GM12865 (cell line): ENCODE measurements around the gene UNC5A.

Experiments used
- DNase-seq: peaks from one replicate; pipeline ENCODE4 v3.0.0; 2010; ENCODE audit warnings: low read depth
- H3K4me3 ChIP-seq: 2 replicates; pipeline ENCODE4 v1.5.1; 2011; ENCODE audit warnings: mild to moderate bottlenecking, low read depth, low read length, control low read depth
- TF ChIP-seq, protein P1 (sequence below): IDR thresholded peaks from 2 replicates; pipeline ENCODE4 v1.5.1; 2011; ENCODE audit warnings: low read length, control low read depth, low read depth, inconsistent platforms; ENCODE audit not compliant: insufficient read depth; ENCODE audit errors: missing control alignments

The UNC5A gene

DNA sequence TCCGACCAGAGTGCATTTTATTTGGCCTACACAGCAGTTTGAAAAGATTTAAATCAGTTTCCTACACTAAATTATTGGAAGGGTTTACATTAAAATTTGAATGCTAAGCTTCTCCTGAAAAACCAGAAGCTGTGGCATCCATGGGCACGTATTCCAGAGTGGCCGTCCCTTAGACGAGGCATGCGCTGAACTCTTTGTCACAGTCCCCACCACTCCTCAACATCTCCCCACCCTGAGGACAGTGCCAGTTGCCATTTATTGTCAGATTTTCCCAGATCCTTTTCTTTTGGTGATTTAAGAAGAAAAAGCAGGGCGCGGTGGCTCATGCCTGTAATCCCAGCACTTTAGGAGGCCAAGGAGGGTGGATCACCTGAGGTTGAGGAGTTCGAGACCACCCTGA is 39.9 kb upstream of the UNC5A start:
- TF ChIP-seq, protein P1, sequence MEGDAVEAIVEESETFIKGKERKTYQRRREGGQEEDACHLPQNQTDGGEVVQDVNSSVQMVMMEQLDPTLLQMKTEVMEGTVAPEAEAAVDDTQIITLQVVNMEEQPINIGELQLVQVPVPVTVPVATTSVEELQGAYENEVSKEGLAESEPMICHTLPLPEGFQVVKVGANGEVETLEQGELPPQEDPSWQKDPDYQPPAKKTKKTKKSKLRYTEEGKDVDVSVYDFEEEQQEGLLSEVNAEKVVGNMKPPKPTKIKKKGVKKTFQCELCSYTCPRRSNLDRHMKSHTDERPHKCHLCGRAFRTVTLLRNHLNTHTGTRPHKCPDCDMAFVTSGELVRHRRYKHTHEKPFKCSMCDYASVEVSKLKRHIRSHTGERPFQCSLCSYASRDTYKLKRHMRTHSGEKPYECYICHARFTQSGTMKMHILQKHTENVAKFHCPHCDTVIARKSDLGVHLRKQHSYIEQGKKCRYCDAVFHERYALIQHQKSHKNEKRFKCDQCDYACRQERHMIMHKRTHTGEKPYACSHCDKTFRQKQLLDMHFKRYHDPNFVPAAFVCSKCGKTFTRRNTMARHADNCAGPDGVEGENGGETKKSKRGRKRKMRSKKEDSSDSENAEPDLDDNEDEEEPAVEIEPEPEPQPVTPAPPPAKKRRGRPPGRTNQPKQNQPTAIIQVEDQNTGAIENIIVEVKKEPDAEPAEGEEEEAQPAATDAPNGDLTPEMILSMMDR, result no peak
- DNase-seq, result no peak
- no peak overlapping the region for H3K4me3 ChIP-seq

DNA sequence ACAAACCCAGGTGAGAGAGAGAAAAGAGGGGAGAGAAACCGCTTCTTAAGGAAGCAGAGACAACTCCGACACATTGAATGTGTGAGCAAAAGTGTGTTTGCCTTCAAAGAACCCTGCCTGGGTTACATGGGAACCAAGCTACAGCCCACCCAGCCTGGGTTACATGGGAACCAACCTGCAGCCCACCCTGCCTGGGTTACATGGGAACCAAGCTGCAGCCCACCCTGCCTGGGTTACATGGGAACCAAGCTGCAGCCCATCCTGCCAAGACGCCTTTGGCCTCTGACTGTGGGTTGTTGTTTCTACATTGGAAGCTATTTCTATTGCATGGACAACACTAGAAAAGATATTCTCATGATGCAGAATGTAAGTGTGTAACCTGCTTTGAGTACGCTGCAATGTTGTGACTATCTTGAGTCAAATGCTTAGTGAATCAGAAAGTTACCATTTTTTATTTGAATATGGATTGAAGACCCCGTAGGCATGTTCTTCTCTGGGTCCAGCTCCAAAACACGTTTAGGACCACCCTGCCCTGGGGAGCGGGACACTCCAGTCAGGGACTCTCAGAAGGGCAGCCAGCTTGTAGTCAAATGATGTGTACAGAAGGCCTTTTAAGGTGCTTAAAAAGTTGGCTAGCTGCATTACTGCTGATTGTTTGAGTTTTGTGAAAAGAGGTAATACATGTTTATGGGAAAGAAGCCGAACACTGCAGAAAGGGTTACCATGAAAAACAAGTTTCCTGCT is 39.1 kb upstream of the UNC5A start:
- TF ChIP-seq, protein P1, result no peak
- H3K4me3 ChIP-seq, result no peak overlapping the region
- no peak for DNase-seq

DNA sequence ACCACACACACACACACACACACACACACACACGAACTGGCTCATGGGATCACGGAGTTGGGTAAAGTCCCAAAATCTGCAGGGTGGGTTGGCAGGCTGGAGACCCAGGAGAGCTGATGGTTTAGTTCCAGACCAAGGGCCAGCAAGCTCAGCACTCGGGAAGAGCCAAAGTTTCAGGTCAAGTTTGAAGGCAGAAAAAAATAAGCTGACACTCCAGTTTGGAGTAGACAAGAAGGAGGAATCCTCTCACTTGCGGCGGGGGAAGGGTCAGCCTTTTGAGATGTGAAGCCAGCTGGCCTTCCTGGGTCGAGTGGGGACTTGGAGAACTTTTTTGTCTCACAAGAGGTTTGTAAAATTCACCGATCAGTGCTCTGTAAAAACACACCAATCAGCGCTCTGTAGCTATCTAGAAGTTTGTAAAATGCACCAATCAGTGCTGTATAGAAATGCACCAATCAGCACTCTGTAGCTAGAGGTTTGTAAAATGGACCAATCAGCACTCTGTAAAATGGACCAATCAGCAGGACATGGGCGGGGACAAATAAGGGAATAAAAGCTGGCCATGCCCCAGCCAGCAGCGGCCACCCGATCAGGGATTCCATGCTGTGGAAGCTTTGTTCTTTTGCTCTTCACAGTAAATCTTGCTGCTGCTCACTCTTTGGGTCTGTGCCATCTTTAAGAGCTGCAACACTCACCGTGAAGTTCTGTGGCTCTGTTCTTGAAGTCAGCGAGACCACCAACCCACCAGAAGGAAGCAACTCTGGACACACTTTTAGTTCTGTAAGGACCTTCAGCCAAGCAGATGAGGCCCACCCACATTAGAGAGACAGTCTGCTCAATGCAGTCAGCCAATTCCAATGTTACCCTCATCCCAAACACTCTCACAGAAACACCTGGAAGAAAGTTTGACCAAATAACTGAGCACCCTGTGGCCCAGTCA is 37.8 kb upstream of the UNC5A start:
- no peak for DNase-seq
- no peak overlapping the region for H3K4me3 ChIP-seq
- TF ChIP-seq, protein P1, result no peak

DNA sequence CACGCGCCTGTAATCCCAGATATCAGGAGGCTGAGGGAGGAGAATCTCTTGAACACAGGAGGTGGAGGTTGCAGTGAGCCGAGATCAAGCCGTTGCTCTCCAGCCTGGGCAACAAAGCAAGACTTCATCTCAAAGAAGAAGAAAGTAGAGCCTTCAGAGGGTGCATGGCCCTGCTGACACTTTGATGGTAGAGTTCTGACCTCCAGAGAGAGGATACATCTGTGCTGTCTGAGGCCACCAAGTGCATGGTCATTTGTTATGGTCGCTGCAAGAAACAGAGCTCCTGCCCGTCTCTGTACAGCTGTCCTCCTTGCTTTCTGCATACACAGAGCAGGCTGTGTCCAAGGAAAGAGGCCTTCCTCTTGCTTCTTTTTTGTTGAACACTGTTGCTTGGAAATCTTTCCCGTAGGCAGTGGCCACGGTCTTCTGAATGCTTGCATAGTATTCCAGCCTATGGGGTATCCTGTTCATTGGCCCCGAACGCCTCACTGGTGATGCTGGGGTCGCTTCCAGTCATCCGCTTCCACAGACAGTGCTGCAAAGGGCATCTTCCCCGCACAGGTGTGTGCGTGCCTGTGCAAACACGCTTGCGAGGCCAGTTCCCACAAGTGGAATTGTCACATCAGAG is 36.8 kb upstream of the UNC5A start:
- H3K4me3 ChIP-seq, result no peak overlapping the region
- no peak for DNase-seq
- TF ChIP-seq, protein P1, result no peak

DNA sequence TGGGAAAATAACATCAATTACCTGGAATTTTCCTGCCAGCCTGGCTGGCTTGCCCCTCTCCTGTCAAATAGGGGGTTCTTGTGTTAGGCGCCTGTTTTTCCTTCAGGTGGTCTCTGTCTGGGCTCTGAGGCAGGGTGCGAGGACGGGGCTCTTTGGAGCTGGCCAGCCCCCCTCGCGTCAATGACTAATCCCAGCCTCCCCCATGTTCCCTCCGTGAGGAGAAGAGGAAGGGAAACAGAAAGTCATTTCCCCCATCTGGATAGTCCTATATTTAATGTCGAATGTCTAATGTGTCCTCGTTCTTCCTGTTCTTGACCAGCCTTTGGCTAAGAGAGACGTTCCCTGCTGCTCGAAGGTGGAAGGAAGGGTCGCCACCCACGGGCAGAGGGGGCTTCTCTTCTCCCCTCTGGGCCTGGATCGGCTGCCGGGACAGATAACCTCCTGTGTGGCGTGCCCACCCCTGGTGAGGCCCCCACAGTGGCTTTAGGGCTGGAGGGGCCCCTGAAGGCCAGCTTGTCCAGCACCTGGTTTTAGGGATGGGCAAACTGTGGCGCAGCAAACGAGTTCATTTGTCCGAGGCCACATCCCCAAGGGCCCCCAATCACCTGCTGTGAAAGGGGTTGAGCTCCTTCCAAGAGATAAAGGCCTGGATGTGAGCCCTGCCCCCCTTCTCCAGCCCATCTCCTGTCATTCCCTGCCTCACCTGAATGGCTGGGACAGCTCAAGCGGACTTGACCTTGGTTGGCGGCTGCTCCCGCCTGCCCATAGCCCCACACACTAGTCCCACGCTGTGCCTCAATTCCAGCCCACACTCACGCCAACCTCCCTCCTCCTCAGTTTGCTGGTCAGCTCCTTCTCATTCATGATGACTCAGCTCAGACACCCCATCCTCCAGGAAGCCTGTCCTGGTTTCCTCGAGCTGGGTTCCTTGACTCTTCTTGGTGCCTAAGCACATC is 35.9 kb upstream of the UNC5A start:
- no peak for DNase-seq
- TF ChIP-seq, protein P1, result no peak
- H3K4me3 ChIP-seq, result no peak overlapping the region

DNA sequence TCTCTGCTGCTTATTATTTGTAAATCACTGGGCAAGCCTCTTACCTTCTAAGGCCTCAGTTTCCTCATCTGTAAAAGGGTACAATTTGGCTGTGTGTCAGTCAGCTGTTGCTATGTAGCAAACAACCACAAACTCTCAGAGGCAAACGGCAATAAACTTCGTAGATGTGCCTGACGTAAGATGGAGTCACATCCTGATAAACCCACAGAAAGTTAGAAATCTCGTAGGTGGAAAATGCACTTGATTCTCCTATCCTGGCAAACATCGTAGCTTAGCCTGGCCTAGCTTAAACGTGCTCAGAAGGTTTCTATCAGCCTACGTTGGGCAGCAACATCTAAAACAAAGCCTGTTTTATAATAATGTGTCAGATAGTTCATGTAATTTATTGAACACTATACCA is 35.0 kb upstream of the UNC5A start:
- DNase-seq, result no peak
- no peak overlapping the region for H3K4me3 ChIP-seq
- TF ChIP-seq, protein P1, result no peak
